A673 (cell line): ENCODE measurements around the gene CUL4A.

Experiments
- EZH2 ChIP-seq: fragments of 200-600 bp; sonication (generic); IDR thresholded peaks from 2 replicates; pipeline ENCODE4 v1.6.1; 2017; ENCODE audit warnings: borderline replicate concordance, low read depth, mild to moderate bottlenecking, mixed read lengths, antibody characterized with exemption, low read length; ENCODE audit not compliant: poor library complexity, severe bottlenecking
- TF ChIP-seq, protein P1 (sequence below): fragments of 300-800, 200-600 bp; sonication (generic); conservative IDR thresholded peaks from 2 replicates; pipeline ENCODE4 v1.5.1; 2017; ENCODE audit warnings: low read depth, mild to moderate bottlenecking, antibody characterized with exemption, low read length, moderate library complexity, mixed read lengths

DNA sequence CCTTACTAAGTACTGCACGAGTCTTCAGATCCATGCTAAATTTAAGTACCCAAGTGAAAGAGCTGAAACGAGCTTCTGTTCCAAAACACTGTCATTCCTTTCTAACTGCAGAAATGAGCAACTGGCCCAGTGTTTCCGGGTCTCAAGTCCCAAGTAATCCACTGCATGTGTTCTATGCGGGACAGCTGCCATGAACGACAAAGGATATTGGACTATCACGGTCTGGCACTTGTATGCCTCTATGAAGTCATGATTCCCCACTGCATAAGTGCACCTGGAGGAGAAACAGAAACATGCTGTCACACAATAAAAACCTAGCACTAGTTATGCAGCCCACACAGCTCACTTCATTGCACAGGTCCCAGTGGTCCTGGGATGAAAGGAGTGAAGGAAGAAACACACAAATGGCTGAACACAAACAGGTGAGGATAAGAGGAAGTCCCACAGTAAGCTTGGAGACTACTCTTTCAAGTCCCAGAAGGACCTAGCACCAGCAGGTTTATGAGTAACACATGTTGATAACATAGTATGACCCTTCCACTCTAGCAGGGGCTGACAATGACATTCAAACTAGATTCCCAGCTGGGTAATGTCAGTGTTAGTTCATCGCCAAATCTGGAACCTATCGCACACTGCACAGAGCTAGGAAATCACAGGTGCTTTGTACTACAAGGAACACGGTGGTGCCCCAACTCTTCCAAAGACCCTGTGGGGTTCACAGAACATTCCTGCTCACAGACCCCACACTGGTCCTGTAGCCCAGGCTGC lies 12.3 kb upstream of the CUL4A start:
- no peak for TF ChIP-seq EZH2
- TF ChIP-seq, protein P1, sequence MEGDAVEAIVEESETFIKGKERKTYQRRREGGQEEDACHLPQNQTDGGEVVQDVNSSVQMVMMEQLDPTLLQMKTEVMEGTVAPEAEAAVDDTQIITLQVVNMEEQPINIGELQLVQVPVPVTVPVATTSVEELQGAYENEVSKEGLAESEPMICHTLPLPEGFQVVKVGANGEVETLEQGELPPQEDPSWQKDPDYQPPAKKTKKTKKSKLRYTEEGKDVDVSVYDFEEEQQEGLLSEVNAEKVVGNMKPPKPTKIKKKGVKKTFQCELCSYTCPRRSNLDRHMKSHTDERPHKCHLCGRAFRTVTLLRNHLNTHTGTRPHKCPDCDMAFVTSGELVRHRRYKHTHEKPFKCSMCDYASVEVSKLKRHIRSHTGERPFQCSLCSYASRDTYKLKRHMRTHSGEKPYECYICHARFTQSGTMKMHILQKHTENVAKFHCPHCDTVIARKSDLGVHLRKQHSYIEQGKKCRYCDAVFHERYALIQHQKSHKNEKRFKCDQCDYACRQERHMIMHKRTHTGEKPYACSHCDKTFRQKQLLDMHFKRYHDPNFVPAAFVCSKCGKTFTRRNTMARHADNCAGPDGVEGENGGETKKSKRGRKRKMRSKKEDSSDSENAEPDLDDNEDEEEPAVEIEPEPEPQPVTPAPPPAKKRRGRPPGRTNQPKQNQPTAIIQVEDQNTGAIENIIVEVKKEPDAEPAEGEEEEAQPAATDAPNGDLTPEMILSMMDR = no peak
